Astrocyte (in vitro differentiated cells and primary cell): ENCODE measurements around the gene KIAA1671.

Experiments
- CTCF ChIP-seq: IDR thresholded peaks from 2 replicates; pipeline ENCODE4 v1.5.1; 2011; ENCODE audit warnings: low read depth, mild to moderate bottlenecking, inconsistent platforms, low read length, moderate library complexity; ENCODE audit not compliant: insufficient read depth
- EZH2 ChIP-seq: IDR thresholded peaks from 2 replicates; pipeline ENCODE4 v1.6.1; 2012; ENCODE audit warnings: mild to moderate bottlenecking, low read length, inconsistent platforms; ENCODE audit not compliant: insufficient read depth

DNA sequence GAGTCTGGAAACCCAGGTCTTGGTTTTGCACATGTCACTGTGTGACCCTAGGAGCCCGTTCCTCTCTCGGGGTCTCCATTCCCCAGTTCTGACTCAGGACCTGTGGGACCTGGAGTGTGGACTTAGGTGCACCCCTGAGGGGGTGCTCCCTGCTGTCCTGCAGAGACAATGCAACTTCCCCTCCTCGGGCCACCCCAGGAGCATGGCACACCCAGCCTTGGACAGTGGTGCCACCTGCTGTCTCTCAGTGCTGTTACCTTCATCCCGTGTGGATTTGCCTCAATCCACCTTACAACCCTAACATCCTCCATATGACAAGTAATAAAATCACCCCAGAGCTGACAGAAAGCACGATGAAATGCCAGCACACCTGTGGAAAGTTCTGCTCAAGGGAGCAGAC is 219.6 kb downstream of the KIAA1671 start:
- no peak for TF ChIP-seq CTCF
- TF ChIP-seq EZH2: no peak
